Activated T-helper 17 cell treated with anti-CD3 and anti-CD28 coated beads, Interleukin-2, amount 50 U/mL, for 72 hours (primary cell): ENCODE measurements around the gene NPHS2. TPM values are rescaled to one million over a fixed set of nuclear protein-coding genes. Genes with fewer than 3 reads are reported as not detected.

Source experiments
- ATAC-seq: fragments of 150-1000 bp; cut with Tn5 transposase; replicated peaks from 2 replicates; pipeline ENCODE4 v1.10.0; 2021; ENCODE audit warnings: mild to moderate bottlenecking, moderate library complexity
- H3K27ac Mint-ChIP-seq: one replicate; pipeline ENCODE4 v1.8.0; 2022; ENCODE audit warnings: mixed read lengths
- H3K27me3 Mint-ChIP-seq: one replicate; pipeline ENCODE4 v1.8.0; 2022; ENCODE audit warnings: mixed read lengths
- H3K36me3 Mint-ChIP-seq: one replicate; pipeline ENCODE4 v1.8.0; 2022; ENCODE audit warnings: low read depth, mild to moderate bottlenecking, mixed read lengths
- H3K4me1 Mint-ChIP-seq: one replicate; pipeline ENCODE4 v1.8.0; 2022; ENCODE audit warnings: mixed read lengths
- H3K4me3 Mint-ChIP-seq: one replicate; pipeline ENCODE4 v1.8.0; 2022; ENCODE audit warnings: mild to moderate bottlenecking, mixed read lengths
- H3K9me3 Mint-ChIP-seq: one replicate; pipeline ENCODE4 v1.8.0; 2022; ENCODE audit warnings: mixed read lengths
- total RNA-seq, 2 donors: library from RNA; stranded (reverse); gene quantifications; one replicate each; pipeline ENCODE4 v1.2.3, GENCODE V29; 2022

Gene NPHS2
- not detected for total RNA-seq

GRCh38 chr1:179575497-179576314 is at the start of gene NPHS2:
TSS of gene NPHS2 (minus strand) at chr1:179575948. CDS start at chr1:179575864, 84 bp downstream.
- H3K36me3 Mint-ChIP-seq: no peaks in the 10 kb centered on the region
- peaks cover 4% of the 10 kb centered on the region for H3K9me3 Mint-ChIP-seq
- H3K4me3 Mint-ChIP-seq: no peak within 1 kb of the TSS
- peaks cover 6% of the 10 kb centered on the region for H3K4me1 Mint-ChIP-seq
- ATAC-seq: no peak
- no peak within 1 kb of the TSS for H3K27ac Mint-ChIP-seq
- H3K27me3 Mint-ChIP-seq: peaks cover 51% of the 10 kb centered on the region

GRCh38 chr1:179612361-179612760 is 36.6 kb upstream of the NPHS2 start:
- H3K27me3 Mint-ChIP-seq: peaks cover 23% of the 10 kb centered on the region
- no peaks in the 10 kb centered on the region for H3K36me3 Mint-ChIP-seq
- H3K4me3 Mint-ChIP-seq: no peak overlapping the region
- no peaks in the 10 kb centered on the region for H3K9me3 Mint-ChIP-seq
- no peaks in the 10 kb centered on the region for H3K4me1 Mint-ChIP-seq
- ATAC-seq: no peak
- H3K27ac Mint-ChIP-seq: no peak overlapping the region

GRCh38 chr1:179601093-179601492 is 25.3 kb upstream of the NPHS2 start:
- no peaks in the 10 kb centered on the region for H3K9me3 Mint-ChIP-seq
- H3K4me3 Mint-ChIP-seq: no peak overlapping the region
- peaks cover 21% of the 10 kb centered on the region for H3K27me3 Mint-ChIP-seq
- no peak for ATAC-seq
- no peaks in the 10 kb centered on the region for H3K36me3 Mint-ChIP-seq
- H3K27ac Mint-ChIP-seq: no peak overlapping the region
- no peaks in the 10 kb centered on the region for H3K4me1 Mint-ChIP-seq

- Mint-ChIP-seq H3K9me3 (no peaks in the 10 kb centered on the region), H3K27ac (no peak overlapping the region), H3K27me3 (peaks cover 23% of the 10 kb centered on the region), H3K4me3 (no peak overlapping the region), H3K36me3 (no peaks in the 10 kb centered on the region), H3K4me1 (no peaks in the 10 kb centered on the region)
- ATAC-seq: no peak
Measured at GRCh38 chr1:179599623-179600249, 24.0 kb upstream of the NPHS2 start.

GRCh38 chr1:179598631-179599030 is 22.9 kb upstream of the NPHS2 start:
- no peaks in the 10 kb centered on the region for H3K9me3 Mint-ChIP-seq
- no peak for ATAC-seq
- H3K27me3 Mint-ChIP-seq: peaks cover 28% of the 10 kb centered on the region
- no peak overlapping the region for H3K4me3 Mint-ChIP-seq
- H3K4me1 Mint-ChIP-seq: no peaks in the 10 kb centered on the region
- no peak overlapping the region for H3K27ac Mint-ChIP-seq
- H3K36me3 Mint-ChIP-seq: no peaks in the 10 kb centered on the region

- Mint-ChIP-seq H3K27me3 (peaks cover 37% of the 10 kb centered on the region), H3K9me3 (no peaks in the 10 kb centered on the region), H3K36me3 (no peaks in the 10 kb centered on the region), H3K27ac (no peak within 1 kb of the TSS), H3K4me1 (no peaks in the 10 kb centered on the region), H3K4me3 (no peak within 1 kb of the TSS)
- no peak for ATAC-seq
Measured at GRCh38 chr1:179591592-179592580, 16.1 kb upstream of the NPHS2 start, which contains the start of gene TDRD5. TSS of gene TDRD5 (plus strand) at chr1:179591832. CDS start at chr1:179592616, 784 bp downstream.

- no peak for ATAC-seq
- H3K27ac Mint-ChIP-seq: no peak overlapping the region
Measured at GRCh38 chr1:179591253-179591591, 15.5 kb upstream of the NPHS2 start.

GRCh38 chr1:179590671-179591070 is 14.9 kb upstream of the NPHS2 start:
- Mint-ChIP-seq H3K4me1 (no peaks in the 10 kb centered on the region), H3K27ac (no peak overlapping the region), H3K36me3 (no peaks in the 10 kb centered on the region), H3K27me3 (peaks cover 44% of the 10 kb centered on the region), H3K9me3 (no peaks in the 10 kb centered on the region), H3K4me3 (no peak overlapping the region)
- no peak for ATAC-seq

More at GRCh38 chr1:179591253-179591591, 15.5 kb upstream of the NPHS2 start:
- peaks cover 40% of the 10 kb centered on the region for H3K27me3 Mint-ChIP-seq
- no peak overlapping the region for H3K4me3 Mint-ChIP-seq
- H3K9me3 Mint-ChIP-seq: no peaks in the 10 kb centered on the region
- H3K36me3 Mint-ChIP-seq: no peaks in the 10 kb centered on the region
- no peaks in the 10 kb centered on the region for H3K4me1 Mint-ChIP-seq

- ATAC-seq: no peak
- no peaks in the 10 kb centered on the region for H3K9me3 Mint-ChIP-seq
- H3K4me1 Mint-ChIP-seq: no peaks in the 10 kb centered on the region
- H3K4me3 Mint-ChIP-seq: no peak overlapping the region
- H3K36me3 Mint-ChIP-seq: no peaks in the 10 kb centered on the region
- peaks cover 48% of the 10 kb centered on the region for H3K27me3 Mint-ChIP-seq
- no peak overlapping the region for H3K27ac Mint-ChIP-seq
Measured at GRCh38 chr1:179589509-179589908, 13.8 kb upstream of the NPHS2 start.

GRCh38 chr1:179588425-179589024 is 12.8 kb upstream of the NPHS2 start:
- Mint-ChIP-seq H3K4me1 (no peaks in the 10 kb centered on the region), H3K9me3 (no peaks in the 10 kb centered on the region), H3K27me3 (peaks cover 49% of the 10 kb centered on the region), H3K27ac (no peak overlapping the region), H3K36me3 (no peaks in the 10 kb centered on the region), H3K4me3 (no peak overlapping the region)
- no peak for ATAC-seq

- no peaks in the 10 kb centered on the region for H3K4me1 Mint-ChIP-seq
- H3K9me3 Mint-ChIP-seq: no peaks in the 10 kb centered on the region
- H3K27me3 Mint-ChIP-seq: peaks cover 53% of the 10 kb centered on the region
- no peak overlapping the region for H3K4me3 Mint-ChIP-seq
- H3K36me3 Mint-ChIP-seq: no peaks in the 10 kb centered on the region
- no peak overlapping the region for H3K27ac Mint-ChIP-seq
- ATAC-seq: no peak
Measured at GRCh38 chr1:179587336-179587735, 11.6 kb upstream of the NPHS2 start.

- Mint-ChIP-seq H3K4me1 (no peaks in the 10 kb centered on the region), H3K36me3 (no peaks in the 10 kb centered on the region), H3K9me3 (no peaks in the 10 kb centered on the region), H3K27ac (no peak overlapping the region), H3K4me3 (no peak overlapping the region), H3K27me3 (peaks cover 54% of the 10 kb centered on the region)
- no peak for ATAC-seq
Measured at GRCh38 chr1:179586107-179586823, 10.5 kb upstream of the NPHS2 start.

- ATAC-seq: no peak
- H3K4me1 Mint-ChIP-seq: no peaks in the 10 kb centered on the region
- no peak overlapping the region for H3K4me3 Mint-ChIP-seq
- H3K27ac Mint-ChIP-seq: no peak overlapping the region
- no peaks in the 10 kb centered on the region for H3K9me3 Mint-ChIP-seq
- H3K36me3 Mint-ChIP-seq: no peaks in the 10 kb centered on the region
- peaks cover 57% of the 10 kb centered on the region for H3K27me3 Mint-ChIP-seq
Measured at GRCh38 chr1:179583771-179584320, 8.1 kb upstream of the NPHS2 start.
